Uterus (tissue), 2 donors: ENCODE data around the gene TIMM22.

ENCODE experiments used
- POLR2A ChIP-seq, 2 donors: fragments of 450-650 bp; IDR thresholded peaks; one replicate each; pipeline ENCODE4 v1.6.1; 2016; ENCODE audit warnings: antibody characterized with exemption in 2 of 2, mild to moderate bottlenecking in 1 of 2, moderate library complexity in 1 of 2
- TF ChIP-seq, protein P1 (sequence below), 4 experiments: fragments of 200-600 bp in 2 of 4; fragments of 450-650 bp in 2 of 4; sonication (generic) in 2 of 4; IDR thresholded peaks; one replicate each; pipeline ENCODE4 v1.5.1; 2016 to 2019; ENCODE audit warnings: antibody characterized with exemption in 4 of 4, mild to moderate bottlenecking in 2 of 4, moderate library complexity in 1 of 4

DNA sequence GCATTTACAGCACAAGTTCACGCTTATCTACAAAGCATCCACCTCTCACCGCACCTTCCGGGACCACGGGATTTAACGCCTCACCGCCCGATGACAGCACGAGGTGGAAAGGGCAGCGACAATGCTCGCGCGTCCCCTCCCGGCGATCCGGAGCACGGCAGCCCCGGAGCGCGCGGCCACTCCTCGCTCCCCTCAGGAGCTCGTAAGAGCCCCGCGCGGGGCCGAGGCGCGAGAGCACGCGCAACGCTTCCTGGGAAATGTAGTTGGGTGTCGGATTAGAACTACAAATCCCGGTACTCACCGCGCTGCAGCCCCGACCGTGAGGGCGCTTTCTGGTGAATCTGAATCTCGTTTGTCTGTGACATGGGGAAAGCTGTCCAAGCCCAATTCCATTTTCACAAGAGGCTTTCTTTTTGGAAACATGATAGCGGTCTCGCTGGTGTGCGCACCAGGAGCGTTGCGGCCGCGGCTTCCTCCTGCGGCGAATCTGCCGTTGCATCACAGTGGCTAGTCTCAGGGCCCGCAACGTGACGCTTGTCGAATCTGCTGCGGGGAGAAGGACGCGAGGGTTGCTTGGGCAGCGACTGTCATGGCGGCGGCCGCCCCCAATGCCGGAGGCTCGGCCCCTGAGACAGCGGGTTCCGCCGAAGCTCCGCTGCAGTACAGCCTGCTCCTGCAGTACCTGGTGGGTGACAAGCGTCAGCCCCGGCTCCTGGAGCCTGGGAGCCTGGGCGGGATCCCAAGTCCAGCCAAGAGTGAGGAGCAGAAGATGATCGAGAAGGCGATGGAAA lies at the start of gene TIMM22:
- TF ChIP-seq, protein P1, sequence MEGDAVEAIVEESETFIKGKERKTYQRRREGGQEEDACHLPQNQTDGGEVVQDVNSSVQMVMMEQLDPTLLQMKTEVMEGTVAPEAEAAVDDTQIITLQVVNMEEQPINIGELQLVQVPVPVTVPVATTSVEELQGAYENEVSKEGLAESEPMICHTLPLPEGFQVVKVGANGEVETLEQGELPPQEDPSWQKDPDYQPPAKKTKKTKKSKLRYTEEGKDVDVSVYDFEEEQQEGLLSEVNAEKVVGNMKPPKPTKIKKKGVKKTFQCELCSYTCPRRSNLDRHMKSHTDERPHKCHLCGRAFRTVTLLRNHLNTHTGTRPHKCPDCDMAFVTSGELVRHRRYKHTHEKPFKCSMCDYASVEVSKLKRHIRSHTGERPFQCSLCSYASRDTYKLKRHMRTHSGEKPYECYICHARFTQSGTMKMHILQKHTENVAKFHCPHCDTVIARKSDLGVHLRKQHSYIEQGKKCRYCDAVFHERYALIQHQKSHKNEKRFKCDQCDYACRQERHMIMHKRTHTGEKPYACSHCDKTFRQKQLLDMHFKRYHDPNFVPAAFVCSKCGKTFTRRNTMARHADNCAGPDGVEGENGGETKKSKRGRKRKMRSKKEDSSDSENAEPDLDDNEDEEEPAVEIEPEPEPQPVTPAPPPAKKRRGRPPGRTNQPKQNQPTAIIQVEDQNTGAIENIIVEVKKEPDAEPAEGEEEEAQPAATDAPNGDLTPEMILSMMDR (IDR thresholded peaks at IDR 0.05): peak; percentile 88 to 99 (median 95)
- TF ChIP-seq POLR2A (IDR thresholded peaks at IDR 0.05): peak in 1 of 2 donors; percentile 73
